ENCODE measurements around the gene XKR7.

Gene XKR7

DNA sequence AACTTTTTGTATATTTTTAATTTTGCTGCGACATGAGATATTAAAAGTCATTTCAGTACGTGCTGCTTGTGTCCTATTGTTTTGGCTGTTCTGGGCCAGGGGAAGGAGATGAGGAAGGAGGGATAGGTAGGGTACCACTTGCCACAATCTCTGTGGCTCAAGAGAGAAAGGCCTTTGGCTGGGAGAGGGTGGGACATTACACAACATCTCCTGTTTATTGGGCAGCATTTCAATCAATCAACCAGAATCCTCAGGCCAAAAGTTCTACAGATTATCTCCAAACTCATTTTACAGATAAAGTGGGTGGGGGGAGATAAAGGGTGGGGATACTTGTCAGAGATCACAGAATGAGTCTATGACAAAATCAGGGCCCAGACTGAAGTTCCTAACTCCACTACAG lies 35.4 kb downstream of the XKR7 start:
- Histone ChIP-seq H3K4me1 (ENCODE audit: control insufficient read depth, insufficient read depth, low read length) (peaks cover 16% of the 10 kb centered on the region), H3K4me3 (ENCODE audit: low read depth, low read length) (no peak overlapping the region)

DNA sequence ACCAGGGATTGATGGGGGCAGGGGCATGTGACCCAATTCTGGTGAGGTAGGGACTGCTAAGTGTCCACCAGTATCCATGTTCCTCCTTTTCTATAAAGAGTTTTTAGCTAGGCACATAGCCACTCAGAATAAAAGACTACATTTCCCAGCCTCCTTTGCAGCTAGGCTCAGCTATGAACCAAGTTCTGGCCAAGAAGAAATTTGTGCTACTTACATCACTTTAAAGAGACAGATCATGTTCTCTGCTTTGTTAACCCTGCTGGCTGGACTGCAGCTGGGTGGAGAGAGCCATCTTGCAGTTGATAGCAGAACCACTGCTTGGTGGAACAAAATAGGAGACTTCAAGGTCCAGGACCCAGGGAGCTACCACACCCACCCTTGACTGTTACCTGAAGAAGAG lies 37.0 kb downstream of the XKR7 start:
- Histone ChIP-seq H3K9ac (ENCODE audit: low read length) (no peak overlapping the region), H3K4me1 (ENCODE audit: control insufficient read depth, insufficient read depth, low read length) (peaks cover 22% of the 10 kb centered on the region), H3K9me3 (ENCODE audit: control insufficient read depth, insufficient read depth, low read depth, low read length) (no peaks in the 10 kb centered on the region; the same call in 1 of the 2 replicates), H3K27ac (ENCODE audit: low read depth, low read length) (no peak overlapping the region), H3K4me3 (ENCODE audit: low read depth, low read length) (no peak overlapping the region), H3K36me3 (ENCODE audit: control insufficient read depth, insufficient read depth, low read length) (no peaks in the 10 kb centered on the region), H3K27me3 (ENCODE audit: control insufficient read depth, insufficient read depth, low read length) (no peaks in the 10 kb centered on the region)

More for the DNA sequence above, 35.4 kb downstream of the XKR7 start:
- H3K36me3 ChIP-seq (ENCODE audit: control insufficient read depth, insufficient read depth, low read length) = no peaks in the 10 kb centered on the region
- no peak overlapping the region for H3K9ac ChIP-seq (ENCODE audit: low read length)
- H3K27ac ChIP-seq (ENCODE audit: low read depth, low read length) = no peak overlapping the region
- no peaks in the 10 kb centered on the region for H3K27me3 ChIP-seq (ENCODE audit: control insufficient read depth, insufficient read depth, low read length)
- H3K9me3 ChIP-seq (ENCODE audit: control insufficient read depth, insufficient read depth, low read depth, low read length) = no peaks in the 10 kb centered on the region; the same call in 1 of the 2 replicates

DNA sequence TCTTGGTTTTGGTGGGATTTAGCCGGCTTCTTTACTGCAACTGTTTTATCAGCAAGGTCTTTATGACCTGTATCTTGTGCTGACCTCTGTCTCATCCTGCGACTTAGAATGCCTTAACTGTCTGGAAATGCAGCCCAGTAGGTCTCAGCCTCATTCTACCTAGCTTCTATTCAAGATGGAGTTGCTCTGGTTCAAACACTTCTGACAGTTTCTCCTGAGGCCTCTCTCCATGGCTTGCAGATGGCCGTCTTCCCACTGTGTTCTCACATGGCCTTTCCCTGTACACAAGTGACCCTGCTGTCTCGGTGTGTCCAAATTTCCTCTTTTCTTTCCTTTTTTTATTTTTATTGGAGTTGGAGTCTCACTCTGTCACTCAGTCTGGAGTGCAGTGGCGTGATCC lies 38.1 kb downstream of the XKR7 start:
- Histone ChIP-seq H3K27me3 (ENCODE audit: control insufficient read depth, insufficient read depth, low read length) (no peaks in the 10 kb centered on the region), H3K4me1 (ENCODE audit: control insufficient read depth, insufficient read depth, low read length) (peaks cover 29% of the 10 kb centered on the region), H3K9me3 (ENCODE audit: control insufficient read depth, insufficient read depth, low read depth, low read length) (no peaks in the 10 kb centered on the region; the same call in 1 of the 2 replicates), H3K4me3 (ENCODE audit: low read depth, low read length) (no peak overlapping the region), H3K9ac (ENCODE audit: low read length) (no peak overlapping the region), H3K36me3 (ENCODE audit: control insufficient read depth, insufficient read depth, low read length) (no peaks in the 10 kb centered on the region), H3K27ac (ENCODE audit: low read depth, low read length) (no peak overlapping the region)

DNA sequence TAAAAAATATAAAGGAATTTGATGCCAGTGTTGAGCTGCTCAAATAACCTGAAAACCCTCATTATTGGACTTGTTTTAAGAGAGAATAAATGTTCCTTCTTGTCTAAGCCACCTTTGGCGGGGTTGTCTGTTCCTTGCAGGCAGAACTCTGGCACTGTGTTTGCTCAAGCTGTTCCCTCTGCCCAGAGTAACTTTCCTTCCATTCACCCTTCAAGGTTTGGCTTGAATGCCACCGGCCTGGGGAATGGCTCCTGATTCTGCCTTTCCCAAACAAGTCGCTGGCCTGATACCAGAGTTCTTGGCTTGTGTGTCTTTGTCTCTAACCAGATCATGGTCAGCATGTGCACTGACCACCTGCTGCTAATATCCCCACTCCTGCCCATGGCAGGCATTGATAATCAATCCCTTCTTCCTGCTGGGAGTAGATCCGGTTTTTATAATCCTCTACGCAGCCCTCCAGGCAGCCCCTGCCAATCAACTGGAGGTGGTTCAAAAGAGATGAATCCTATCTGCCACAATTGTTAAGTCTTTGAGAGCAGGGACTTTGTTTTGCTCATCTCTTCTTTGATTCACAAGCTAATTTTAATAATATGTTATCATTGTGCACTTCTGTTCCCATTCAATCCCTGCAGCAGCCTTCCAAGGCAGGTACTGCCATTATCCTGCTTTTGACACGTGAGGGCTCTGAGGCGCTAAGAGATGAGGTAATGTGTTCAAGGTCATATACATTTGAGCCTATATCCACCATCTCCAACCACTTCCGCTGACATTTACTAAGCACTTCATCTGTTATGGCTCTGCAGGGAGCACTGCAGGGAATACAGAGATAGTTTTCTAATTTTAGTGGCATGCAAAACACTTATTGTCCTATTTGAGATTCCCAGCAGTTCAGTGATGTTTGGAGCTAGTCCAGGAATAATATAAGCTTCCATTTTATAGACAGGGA lies 39.2 kb downstream of the XKR7 start:
- H3K36me3 ChIP-seq (ENCODE audit: control insufficient read depth, insufficient read depth, low read length) = no peaks in the 10 kb centered on the region
- H3K4me1 ChIP-seq (ENCODE audit: control insufficient read depth, insufficient read depth, low read length) = peaks cover 33% of the 10 kb centered on the region
- H3K27ac ChIP-seq (ENCODE audit: low read depth, low read length) = no peak overlapping the region
- H3K9ac ChIP-seq (ENCODE audit: low read length) = no peak overlapping the region
- H3K27me3 ChIP-seq (ENCODE audit: control insufficient read depth, insufficient read depth, low read length) = no peaks in the 10 kb centered on the region
- no peaks in the 10 kb centered on the region; the same call in 1 of the 2 replicates for H3K9me3 ChIP-seq (ENCODE audit: control insufficient read depth, insufficient read depth, low read depth, low read length)
- H3K4me3 ChIP-seq (ENCODE audit: low read depth, low read length) = no peak overlapping the region

DNA sequence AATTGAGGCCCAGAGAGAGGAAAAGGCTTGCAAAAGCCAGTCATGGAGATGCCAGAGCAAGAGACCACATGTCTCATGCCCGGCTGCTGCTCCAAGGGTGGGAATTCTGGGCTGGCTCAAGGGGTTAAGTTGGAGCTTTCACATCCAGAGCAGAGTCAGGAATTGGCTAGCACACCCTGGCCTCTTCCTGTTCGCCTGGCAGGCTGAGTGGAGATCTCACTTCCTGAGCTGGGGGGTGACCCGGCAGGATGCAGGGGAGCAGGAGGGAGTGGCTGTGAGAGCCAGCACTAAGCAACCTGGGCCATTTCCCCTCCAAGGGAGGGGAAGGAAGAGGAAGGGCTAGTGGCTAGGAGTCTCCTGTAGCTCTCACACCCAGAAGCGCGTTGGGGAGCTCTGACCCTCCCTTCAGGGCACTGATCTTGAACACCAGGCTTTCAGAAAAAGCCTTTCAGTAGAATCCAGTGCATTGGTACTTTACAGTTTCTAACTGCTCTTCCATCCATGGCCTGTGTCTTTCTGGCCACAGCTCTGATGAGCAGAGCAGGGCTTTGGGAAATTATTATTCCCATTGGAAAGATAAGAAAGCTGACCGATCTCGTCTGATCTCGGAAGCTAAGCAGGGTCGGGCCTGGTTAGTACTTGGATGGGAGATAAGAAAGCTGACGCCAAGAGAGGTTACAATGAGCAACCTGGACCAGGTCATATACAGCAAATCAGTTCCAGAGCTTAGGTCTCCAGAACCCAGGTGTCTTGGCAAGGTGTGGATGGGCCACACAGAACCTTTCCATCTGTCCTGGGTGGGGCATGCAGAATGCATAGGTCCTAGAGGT lies 40.1 kb downstream of the XKR7 start:
- no peak overlapping the region for H3K4me3 ChIP-seq (ENCODE audit: low read depth, low read length)
- H3K9ac ChIP-seq (ENCODE audit: low read length) = no peak overlapping the region
- no peak overlapping the region for H3K27ac ChIP-seq (ENCODE audit: low read depth, low read length)
- no peaks in the 10 kb centered on the region; the same call in 1 of the 2 replicates for H3K9me3 ChIP-seq (ENCODE audit: control insufficient read depth, insufficient read depth, low read depth, low read length)
- peaks cover 40% of the 10 kb centered on the region for H3K4me1 ChIP-seq (ENCODE audit: control insufficient read depth, insufficient read depth, low read length)
- no peaks in the 10 kb centered on the region for H3K36me3 ChIP-seq (ENCODE audit: control insufficient read depth, insufficient read depth, low read length)
- H3K27me3 ChIP-seq (ENCODE audit: control insufficient read depth, insufficient read depth, low read length) = no peaks in the 10 kb centered on the region

DNA sequence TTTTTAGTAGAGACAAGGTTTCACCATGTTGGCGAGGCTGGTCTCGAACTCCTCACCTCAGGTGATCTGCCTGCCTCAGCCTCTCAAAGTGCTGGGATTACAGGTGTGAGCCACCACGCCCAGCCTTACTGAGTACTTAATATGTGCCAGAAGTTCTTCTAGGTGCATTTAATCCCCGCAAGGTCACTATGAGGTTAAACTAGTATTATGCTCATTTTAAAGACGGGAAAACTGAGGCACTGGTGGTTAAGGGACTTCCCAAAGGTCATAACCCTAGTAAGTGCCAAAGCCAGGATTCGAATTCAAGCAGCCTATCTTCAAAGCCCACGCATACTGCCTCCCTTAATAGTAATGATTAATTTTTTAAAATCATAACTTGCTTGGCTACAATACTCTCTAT lies 41.6 kb downstream of the XKR7 start:
- no peaks in the 10 kb centered on the region for H3K27me3 ChIP-seq (ENCODE audit: control insufficient read depth, insufficient read depth, low read length)
- peaks cover 40% of the 10 kb centered on the region for H3K4me1 ChIP-seq (ENCODE audit: control insufficient read depth, insufficient read depth, low read length)
- no peaks in the 10 kb centered on the region; the same call in 1 of the 2 replicates for H3K9me3 ChIP-seq (ENCODE audit: control insufficient read depth, insufficient read depth, low read depth, low read length)
- H3K27ac ChIP-seq (ENCODE audit: low read depth, low read length) = no peak overlapping the region
- no peaks in the 10 kb centered on the region for H3K36me3 ChIP-seq (ENCODE audit: control insufficient read depth, insufficient read depth, low read length)
- no peak overlapping the region for H3K4me3 ChIP-seq (ENCODE audit: low read depth, low read length)
- no peak overlapping the region for H3K9ac ChIP-seq (ENCODE audit: low read length)

DNA sequence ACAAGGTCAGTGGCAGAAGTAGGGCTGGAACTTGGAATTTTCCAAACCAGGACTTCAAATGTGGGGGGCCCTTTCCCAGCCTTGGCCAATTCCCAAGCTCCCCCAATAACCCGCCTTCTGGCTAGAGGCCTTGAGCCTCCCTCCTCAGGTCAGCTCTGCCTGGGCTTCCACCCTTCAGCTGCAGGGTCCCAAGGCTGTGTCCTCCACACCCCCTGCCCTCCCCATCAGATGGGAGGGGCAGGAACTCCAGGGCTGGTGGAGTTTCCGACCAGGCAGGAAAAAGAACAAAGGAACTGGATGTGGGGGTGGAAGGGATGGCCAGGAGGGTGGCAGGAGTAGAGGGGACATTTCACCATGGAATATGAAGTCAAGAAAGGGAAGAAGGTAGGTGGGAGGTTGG lies 42.1 kb downstream of the XKR7 start, which contains the start of gene CCM2L:
Gene CCM2L (plus strand): TSS at position 338 of the 400 bp plus-strand sequence. CDS start 17 bp downstream, at position 355.
- H3K9ac ChIP-seq (ENCODE audit: low read length) = no peak within 1 kb of the TSS
- no peaks in the 10 kb centered on the region for H3K36me3 ChIP-seq (ENCODE audit: control insufficient read depth, insufficient read depth, low read length)
- peaks cover 4% of the 10 kb centered on the region; the same call in 1 of the 2 replicates for H3K27me3 ChIP-seq (ENCODE audit: control insufficient read depth, insufficient read depth, low read length)
- H3K4me3 ChIP-seq (ENCODE audit: low read depth, low read length) = peak within 1 kb of the TSS; percentile 25; the same call in 1 of the 2 replicates
- peaks cover 2% of the 10 kb centered on the region; the same call in 1 of the 2 replicates for H3K9me3 ChIP-seq (ENCODE audit: control insufficient read depth, insufficient read depth, low read depth, low read length)
- H3K27ac ChIP-seq (ENCODE audit: low read depth, low read length) = no peak within 1 kb of the TSS
- peaks cover 40% of the 10 kb centered on the region for H3K4me1 ChIP-seq (ENCODE audit: control insufficient read depth, insufficient read depth, low read length)

DNA sequence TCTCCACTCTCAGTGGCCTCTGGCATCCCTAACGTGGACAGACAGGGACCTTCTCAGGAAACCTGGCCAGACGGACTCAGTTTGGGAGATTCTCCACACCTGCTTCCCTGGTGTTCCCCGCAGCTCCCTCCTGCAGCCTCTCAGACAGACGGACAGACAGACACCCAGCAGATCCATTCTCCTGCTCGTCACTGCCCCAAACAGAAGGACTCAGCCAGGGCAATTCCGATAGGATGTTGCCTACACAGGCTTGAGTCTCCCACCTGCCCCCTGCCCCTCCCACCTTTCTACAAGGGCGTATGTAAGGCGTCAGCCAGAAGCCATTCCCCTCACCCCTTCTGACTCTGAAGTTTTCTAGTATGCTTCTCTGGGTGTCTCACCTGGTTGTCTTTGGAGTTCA lies 42.7 kb downstream of the XKR7 start:
- H3K4me3 ChIP-seq (ENCODE audit: low read depth, low read length) = peak overlapping the region; percentile 25; the same call in 1 of the 2 replicates
- peaks cover 40% of the 10 kb centered on the region for H3K4me1 ChIP-seq (ENCODE audit: control insufficient read depth, insufficient read depth, low read length)
- peaks cover 2% of the 10 kb centered on the region; the same call in 1 of the 2 replicates for H3K9me3 ChIP-seq (ENCODE audit: control insufficient read depth, insufficient read depth, low read depth, low read length)
- no peak overlapping the region for H3K9ac ChIP-seq (ENCODE audit: low read length)
- H3K36me3 ChIP-seq (ENCODE audit: control insufficient read depth, insufficient read depth, low read length) = no peaks in the 10 kb centered on the region
- peaks cover 8% of the 10 kb centered on the region; the same call in 1 of the 2 replicates for H3K27me3 ChIP-seq (ENCODE audit: control insufficient read depth, insufficient read depth, low read length)
- no peak overlapping the region for H3K27ac ChIP-seq (ENCODE audit: low read depth, low read length)

DNA sequence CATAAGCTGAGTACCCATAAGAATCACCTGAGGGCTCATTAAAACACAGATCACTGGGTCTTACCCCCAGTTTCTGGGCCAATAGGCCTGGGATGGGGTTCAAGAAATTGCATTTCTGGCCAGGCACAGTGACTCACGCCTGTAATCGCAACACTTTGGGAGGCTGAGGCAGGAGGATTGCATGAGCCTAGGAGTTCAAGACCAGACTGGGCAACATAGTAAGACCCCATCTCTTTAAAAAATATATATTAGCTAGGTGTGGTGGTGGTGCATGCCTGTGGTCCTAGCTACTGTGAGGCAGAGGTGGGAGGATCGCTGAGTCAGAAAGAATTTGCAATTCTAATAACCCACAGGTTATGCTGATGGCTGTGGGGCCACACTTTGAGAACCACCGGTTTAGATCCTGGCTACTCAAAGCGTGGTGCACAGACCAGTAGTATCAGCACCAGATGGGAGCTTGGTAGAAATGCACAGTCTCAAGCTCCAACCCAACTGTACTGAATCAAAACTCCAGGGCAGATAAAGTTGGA lies 44.3 kb downstream of the XKR7 start:
- no peak overlapping the region for H3K4me3 ChIP-seq (ENCODE audit: low read depth, low read length)
- H3K4me1 ChIP-seq (ENCODE audit: control insufficient read depth, insufficient read depth, low read length) = peaks cover 35% of the 10 kb centered on the region
- H3K9me3 ChIP-seq (ENCODE audit: control insufficient read depth, insufficient read depth, low read depth, low read length) = peaks cover 2% of the 10 kb centered on the region; the same call in 1 of the 2 replicates
- H3K9ac ChIP-seq (ENCODE audit: low read length) = no peak overlapping the region
- no peak overlapping the region for H3K27ac ChIP-seq (ENCODE audit: low read depth, low read length)
- peaks cover 12% of the 10 kb centered on the region for H3K27me3 ChIP-seq (ENCODE audit: control insufficient read depth, insufficient read depth, low read length)
- no peaks in the 10 kb centered on the region for H3K36me3 ChIP-seq (ENCODE audit: control insufficient read depth, insufficient read depth, low read length)

DNA sequence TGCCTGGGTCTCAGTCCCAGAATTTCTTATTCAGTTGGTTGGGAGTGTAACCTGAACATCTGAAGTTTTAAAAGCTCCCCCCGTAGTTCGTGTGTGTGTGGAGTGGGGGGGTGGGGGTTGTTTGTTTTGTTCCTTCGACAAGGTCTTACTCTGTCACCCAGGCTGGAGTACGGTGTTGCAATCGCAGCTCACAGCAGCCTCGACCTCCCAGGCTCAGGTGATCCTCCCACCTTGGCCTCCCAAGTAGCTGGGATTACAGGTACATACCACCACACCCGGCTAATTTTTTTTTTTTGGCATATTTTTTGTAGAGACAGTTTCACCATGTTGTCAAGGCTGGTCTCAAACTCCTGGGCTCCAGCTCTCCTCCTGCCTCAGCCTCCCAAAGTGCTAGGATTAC lies 45.4 kb downstream of the XKR7 start:
- Histone ChIP-seq H3K27me3 (ENCODE audit: control insufficient read depth, insufficient read depth, low read length) (peaks cover 22% of the 10 kb centered on the region), H3K27ac (ENCODE audit: low read depth, low read length) (no peak overlapping the region), H3K9ac (ENCODE audit: low read length) (no peak overlapping the region), H3K9me3 (ENCODE audit: control insufficient read depth, insufficient read depth, low read depth, low read length) (peaks cover 2% of the 10 kb centered on the region; the same call in 1 of the 2 replicates), H3K4me3 (ENCODE audit: low read depth, low read length) (no peak overlapping the region), H3K36me3 (ENCODE audit: control insufficient read depth, insufficient read depth, low read length) (no peaks in the 10 kb centered on the region), H3K4me1 (ENCODE audit: control insufficient read depth, insufficient read depth, low read length) (peaks cover 27% of the 10 kb centered on the region)

Data from HUES6 (cell line).